C4-2B (cell line): ENCODE results near the gene ASAP2.

Experiments
- H3K27ac ChIP-seq: fragments of 450-650 bp; 2 replicates; pipeline ENCODE4 v1.5.1; 2017
- CTCF ChIP-seq: fragments of 450-650 bp; conservative IDR thresholded peaks from 2 replicates; pipeline ENCODE4 v1.5.1; 2017; ENCODE audit warnings: mild to moderate bottlenecking
- ZFX ChIP-seq: fragments of 450-650 bp; IDR thresholded peaks from 2 replicates; pipeline ENCODE4 v1.6.1; 2017

Gene ASAP2

GRCh38 chr2:9235147-9236044 lies 28.8 kb downstream of the ASAP2 start:
- no peak overlapping the region for H3K27ac ChIP-seq
- no peak for TF ChIP-seq ZFX
- no peak for TF ChIP-seq CTCF

- TF ChIP-seq CTCF: no peak
- TF ChIP-seq ZFX: no peak
Measured at GRCh38 chr2:9236045-9236344, 29.4 kb downstream of the ASAP2 start.

GRCh38 chr2:9236867-9237266 lies 30.3 kb downstream of the ASAP2 start:
- H3K27ac ChIP-seq: no peak overlapping the region

More at GRCh38 chr2:9236045-9236344, 29.4 kb downstream of the ASAP2 start:
- H3K27ac ChIP-seq: no peak overlapping the region

GRCh38 chr2:9237831-9238230 lies 31.2 kb downstream of the ASAP2 start:
- TF ChIP-seq ZFX: no peak
- TF ChIP-seq CTCF: no peak
- no peak overlapping the region for H3K27ac ChIP-seq

More at GRCh38 chr2:9236867-9237266, 30.3 kb downstream of the ASAP2 start:
- TF ChIP-seq ZFX (no peak), CTCF (no peak)

- TF ChIP-seq ZFX (no peak), CTCF (no peak)
- H3K27ac ChIP-seq: no peak overlapping the region
Measured at GRCh38 chr2:9238591-9239326, 32.1 kb downstream of the ASAP2 start.

- TF ChIP-seq CTCF: no peak
- no peak for TF ChIP-seq ZFX
- H3K27ac ChIP-seq: no peak overlapping the region
Measured at GRCh38 chr2:9239616-9240015, 33.0 kb downstream of the ASAP2 start.

- no peak for TF ChIP-seq CTCF
- no peak for TF ChIP-seq ZFX
- H3K27ac ChIP-seq: no peak overlapping the region
Measured at GRCh38 chr2:9240745-9241144, 34.1 kb downstream of the ASAP2 start.
